Tibial nerve (tissue), 3 donors: ENCODE measurements around the gene MAML2.

Experiments
- CTCF ChIP-seq, 5 experiments: fragments of 200-600 bp in 3 of 5; fragments of 450-650 bp in 2 of 5; sonication (generic) in 3 of 5; IDR thresholded peaks; one replicate each; pipeline ENCODE4 v1.5.1; 2016 to 2019; ENCODE audit warnings: antibody characterized with exemption in 5 of 5, mild to moderate bottlenecking in 3 of 5, moderate library complexity in 2 of 5
- POLR2A ChIP-seq, 2 donors: fragments of 450-650 bp; IDR thresholded peaks; one replicate each; pipeline ENCODE4 v1.6.1; 2017; ENCODE audit warnings: antibody characterized with exemption in 2 of 2, mild to moderate bottlenecking in 2 of 2, moderate library complexity in 2 of 2

GRCh38 chr11:96294289-96294688, 48.7 kb downstream of the MAML2 start:
- TF ChIP-seq POLR2A (IDR thresholded peaks at IDR 0.05) (no peak), CTCF (IDR thresholded peaks at IDR 0.05) (no peak)
